HG02885 (cell line): ENCODE results near the gene NUP210L.

Source experiments
- ATAC-seq: cut with Tn5 transposase; IDR thresholded peaks from one replicate; pipeline ENCODE4 v1.9.1; 2021; ENCODE audit warnings: mild to moderate bottlenecking; ENCODE audit not compliant: unreplicated experiment, poor library complexity

NUP210L gene

GRCh38 chr1:153951183-153951582 is 203.7 kb downstream of the NUP210L start:
- ATAC-seq = no peak

- peak; percentile 74 for ATAC-seq
These were observed 208.1 kb downstream of the NUP210L start, which contains the start of gene DENND4B for GRCh38 chr1:153946622-153947241. Gene DENND4B (minus strand): TSS chr1:153946718. CDS start chr1:153944374, 2,344 bp downstream.

- peak; percentile 71 for ATAC-seq
These were observed 208.9 kb downstream of the NUP210L start for GRCh38 chr1:153945795-153946621.

- ATAC-seq = peak; percentile 29
These were observed 209.6 kb downstream of the NUP210L start for GRCh38 chr1:153945131-153945794.

GRCh38 chr1:153944827-153945117 is 210.1 kb downstream of the NUP210L start:
- ATAC-seq = no peak

- ATAC-seq = no peak
These were observed 210.7 kb downstream of the NUP210L start for GRCh38 chr1:153944005-153944826.

GRCh38 chr1:153942766-153943549 is 211.9 kb downstream of the NUP210L start:
- no peak for ATAC-seq
